HepG2 (cell line): ENCODE measurements around the gene SDK2. TPM values are rescaled to one million over a fixed set of nuclear protein-coding genes. Genes with fewer than 3 reads are reported as not detected.

Source experiments
- ATAC-seq: fragments of 200-7000 bp; cut with Tn5 transposase; 3 replicates; pipeline ENCODE4 v1.9.1; 2020; ENCODE audit warnings: mild to moderate bottlenecking, moderate library complexity
- BruUV-seq: library from RNA; stranded (reverse); fragments of 400-500 nt; replicated peaks from 2 replicates; lab custom pipeline; 2021; lab: Mats Ljungman, UMichigan
- CTCF ChIA-PET: fragments of 300-600 bp; formaldehyde crosslinking; extraction: SDS; loops from one replicate; lab custom pipeline; 2021; ENCODE audit warnings: low total read pairs, inconsistent platforms, low intra/inter-chr PET ratio; lab: Yijun Ruan, JAX
- POLR2A ChIA-PET: fragments of 350-600 bp; sonication (Branson Sonifier 250); formaldehyde crosslinking; loops from one replicate; lab custom pipeline; 2020; ENCODE audit warnings: antibody characterized with exemption, inconsistent platforms; lab: Yijun Ruan, JAX
- DNase-seq: peaks from one replicate; pipeline ENCODE4 v3.0.0-alpha.2; 2015; ENCODE audit warnings: low spot score
- FAIRE-seq: peaks from 3 replicates; lab custom pipeline; 2011; peaks lifted over from hg19 to GRCh38; lab: Jason Lieb, UNC
- H2AFZ ChIP-seq: one replicate; pipeline ENCODE4 v1.6.1; 2011; ENCODE audit warnings: low read length, inconsistent platforms
- H3K27ac ChIP-seq: fragments of 300-600 bp; 3 replicates; pipeline ENCODE4 v1.8.0; 2011; ENCODE audit warnings: mixed run types, mild to moderate bottlenecking, mixed read lengths, low read length, inconsistent platforms; ENCODE audit not compliant: insufficient read depth; ENCODE audit errors: extremely low read length
- H3K27me3 ChIP-seq, 2 experiments: fragments of 200-600 bp in 1 of 2; 2 replicates in 1 of 2; 3 replicates in 1 of 2; pipeline versions ENCODE4 v1.6.0 to v1.8.0; 2011; ENCODE audit warnings: low read length in 2 of 2, mild to moderate bottlenecking in 2 of 2, moderate library complexity in 2 of 2, inconsistent platforms in 1 of 2; ENCODE audit not compliant: insufficient read depth in 2 of 2, control insufficient read depth in 1 of 2
- H3K36me3 ChIP-seq, 2 experiments: fragments of 200-600 bp in 1 of 2; replicated peaks in 1 of 2; 2 replicates in 1 of 2; 3 replicates in 1 of 2; pipeline versions ENCODE4 v1.5.1 to v1.8.0; 2011; ENCODE audit warnings: low read length in 2 of 2, inconsistent platforms in 1 of 2; ENCODE audit not compliant: insufficient read depth in 2 of 2, control insufficient read depth in 1 of 2
- H3K4me1 ChIP-seq: 2 replicates; pipeline ENCODE4 v1.5.1; 2012; ENCODE audit warnings: low read length, inconsistent platforms; ENCODE audit not compliant: insufficient read depth
- H3K4me2 ChIP-seq: 2 replicates; pipeline ENCODE4 v1.6.0; 2011; ENCODE audit warnings: low read depth, low read length, inconsistent platforms
- H3K4me3 ChIP-seq, 3 experiments: fragments of 200-600 bp in 1 of 3; sonication (generic), shearing (Covaris generic) in 1 of 3; replicated peaks in 1 of 3; 2 replicates each; pipeline ENCODE4 v1.5.1; 2011 to 2016; ENCODE audit warnings: low read length in 3 of 3, inconsistent platforms in 2 of 3, low read depth in 2 of 3, mild to moderate bottlenecking in 2 of 3, control low read depth in 1 of 3, mixed read lengths in 1 of 3; ENCODE audit not compliant: insufficient read depth in 1 of 3
- H3K79me2 ChIP-seq: one replicate; pipeline ENCODE4 v1.6.1; 2011; ENCODE audit warnings: low read length, inconsistent platforms; ENCODE audit not compliant: insufficient read depth
- H3K9ac ChIP-seq: 2 replicates; pipeline ENCODE4 v1.6.0; 2011; ENCODE audit warnings: mild to moderate bottlenecking, low read depth, low read length, inconsistent platforms; ENCODE audit not compliant: insufficient read depth
- H3K9me3 ChIP-seq: 2 replicates; pipeline ENCODE4 v1.5.1; 2012; ENCODE audit warnings: mild to moderate bottlenecking, low read length
- H4K20me1 ChIP-seq: 2 replicates; pipeline ENCODE4 v1.6.0; 2011; ENCODE audit warnings: inconsistent platforms, mild to moderate bottlenecking, low read length, moderate library complexity; ENCODE audit not compliant: insufficient read depth
- ADNP ChIP-seq: sonication (generic); formaldehyde crosslinking; IDR thresholded peaks from 2 replicates; pipeline ENCODE4 v1.4.0; 2020; ENCODE audit warnings: missing genetic modification reagents
- ASH2L ChIP-seq: fragments of 300-600, 200-600 bp; sonication (generic); IDR thresholded peaks from 2 replicates; pipeline ENCODE4 v1.7.0; 2017; ENCODE audit warnings: low read depth, mild to moderate bottlenecking, moderate library complexity, mixed read lengths, low read length; ENCODE audit not compliant: insufficient read length
- GABPB1 ChIP-seq: IDR thresholded peaks from 2 replicates; pipeline ENCODE4 v1.6.1; 2016; ENCODE audit warnings: mild to moderate bottlenecking, missing genetic modification reagents, moderate library complexity, missing compliant biosample characterization
- GATAD2A ChIP-seq: IDR thresholded peaks from 2 replicates; pipeline ENCODE4 v1.6.1; 2016
- GTF3A ChIP-seq: sonication (generic); formaldehyde crosslinking; conservative IDR thresholded peaks from 2 replicates; pipeline ENCODE4 v1.4.0; 2020; ENCODE audit warnings: mild to moderate bottlenecking, missing genetic modification reagents
- NCOA5 ChIP-seq: sonication (generic); formaldehyde crosslinking; IDR thresholded peaks from 2 replicates; pipeline ENCODE4 v1.4.0; 2020; ENCODE audit warnings: missing genetic modification reagents
- PPARG ChIP-seq: conservative IDR thresholded peaks from 2 replicates; pipeline ENCODE4 v1.6.1; 2016; ENCODE audit warnings: missing biosample characterization, missing genetic modification reagents
- PRPF4 ChIP-seq: fragments of 200-400 bp; formaldehyde crosslinking; IDR thresholded peaks from 2 replicates; pipeline ENCODE4 v1.6.1; 2016; ENCODE audit warnings: low read length, low read depth; ENCODE audit not compliant: poor library complexity, severe bottlenecking
- RELA ChIP-seq: sonication (generic); formaldehyde crosslinking; IDR thresholded peaks from 2 replicates; pipeline ENCODE4 v1.4.0; 2020; ENCODE audit warnings: missing genetic modification reagents
- SMYD3 ChIP-seq: sonication (generic); formaldehyde crosslinking; IDR thresholded peaks from 2 replicates; pipeline ENCODE4 v1.8.1; 2023; ENCODE audit warnings: mild to moderate bottlenecking, missing genetic modification reagents
- SP1 ChIP-seq, 2 experiments: fragments of 450-650 bp in 1 of 2; sonication (generic) in 1 of 2; formaldehyde crosslinking in 1 of 2; IDR thresholded peaks; 2 replicates each; pipeline versions ENCODE4 v1.4.0 to v1.6.1; 2016 to 2020; ENCODE audit warnings: missing genetic modification reagents in 1 of 2
- ZBTB8A ChIP-seq: sonication (generic); formaldehyde crosslinking; IDR thresholded peaks from 2 replicates; pipeline ENCODE4 v1.4.0; 2020; ENCODE audit warnings: mild to moderate bottlenecking, low read depth, missing genetic modification reagents, borderline replicate concordance
- ZNF121 ChIP-seq: sonication (generic); formaldehyde crosslinking; IDR thresholded peaks from 2 replicates; pipeline ENCODE4 v1.5.0; 2020; ENCODE audit warnings: mild to moderate bottlenecking, missing genetic modification reagents
- ZNF235 ChIP-seq: sonication (generic); formaldehyde crosslinking; IDR thresholded peaks from 2 replicates; pipeline ENCODE4 v1.8.1; 2023; ENCODE audit warnings: mild to moderate bottlenecking, missing genetic modification reagents, borderline replicate concordance
- ZNF3 ChIP-seq: IDR thresholded peaks from 2 replicates; pipeline ENCODE4 v1.7.0; 2017; ENCODE audit warnings: inconsistent platforms
- ZNF773 ChIP-seq: sonication (generic); formaldehyde crosslinking; IDR thresholded peaks from 2 replicates; pipeline ENCODE4 v1.4.0; 2020; ENCODE audit warnings: missing genetic modification reagents, borderline replicate concordance
- ZNF780A ChIP-seq: sonication (generic); formaldehyde crosslinking; IDR thresholded peaks from 2 replicates; pipeline ENCODE4 v1.8.0; 2022; ENCODE audit warnings: mild to moderate bottlenecking, missing genetic modification reagents, moderate library complexity
- WGBS: methylation state at CpG from one replicate; pipeline ENCODE4 v1.1.6; 2017; ENCODE audit warnings: low lambda C conversion rate; 5-methylcytosine and 5-hydroxymethylcytosine counted together
- in situ Hi-C: cut with HindIII; loops from 2 replicates; pipeline ENCODE4 v1.10.0; 2017; ENCODE audit warnings: low pct_unique_long_range_greater_than_20kb; ENCODE audit not compliant: extremely low pct_ligation_motif_present
- intact Hi-C: fragments of 100-400 bp; cut with micrococcal nuclease; formaldehyde crosslinking; loops from one replicate; pipeline ENCODE4 v1.10.0; 2022; ENCODE audit not compliant: unreplicated experiment
- polyA plus RNA-seq, 8 experiments: library from polyadenylated mRNA; depleted of rRNA in 3 of 8; stranded (reverse) in 7 of 8; unstranded in 1 of 8; fragments of >200 nt; fragmentation: Illumina TruSeq in 4 of 8; extraction: Trizol in 4 of 8; gene quantifications; 2 replicates each; pipeline versions ENCODE4 v1.2.1 to v1.2.3, GENCODE V29; 2011 to 2016; ENCODE audit warnings: low read depth in 4 of 8, missing spikeins in 1 of 8, mixed read lengths in 1 of 8; ENCODE audit not compliant: insufficient read depth in 1 of 8
- total RNA-seq, 5 experiments: library from RNA; depleted of rRNA; stranded (reverse); fragments of >200 nt; fragmentation: Illumina TruSeq; extraction: Trizol; gene quantifications; 2 replicates each; pipeline ENCODE4 v1.2.3, GENCODE V29; 2016; ENCODE audit warnings: low read depth in 1 of 5
- TF ChIP-seq, protein P1 (sequence below): sonication (generic); formaldehyde crosslinking; IDR thresholded peaks from 2 replicates; pipeline ENCODE4 v1.4.0; 2020; ENCODE audit warnings: missing genetic modification reagents

Gene SDK2
- total and polyA plus RNA-seq, 2 of the 13 experiments (the other 11 are each of a cell fraction or from before 2014, with no cell fraction given) = not detected

DNA sequence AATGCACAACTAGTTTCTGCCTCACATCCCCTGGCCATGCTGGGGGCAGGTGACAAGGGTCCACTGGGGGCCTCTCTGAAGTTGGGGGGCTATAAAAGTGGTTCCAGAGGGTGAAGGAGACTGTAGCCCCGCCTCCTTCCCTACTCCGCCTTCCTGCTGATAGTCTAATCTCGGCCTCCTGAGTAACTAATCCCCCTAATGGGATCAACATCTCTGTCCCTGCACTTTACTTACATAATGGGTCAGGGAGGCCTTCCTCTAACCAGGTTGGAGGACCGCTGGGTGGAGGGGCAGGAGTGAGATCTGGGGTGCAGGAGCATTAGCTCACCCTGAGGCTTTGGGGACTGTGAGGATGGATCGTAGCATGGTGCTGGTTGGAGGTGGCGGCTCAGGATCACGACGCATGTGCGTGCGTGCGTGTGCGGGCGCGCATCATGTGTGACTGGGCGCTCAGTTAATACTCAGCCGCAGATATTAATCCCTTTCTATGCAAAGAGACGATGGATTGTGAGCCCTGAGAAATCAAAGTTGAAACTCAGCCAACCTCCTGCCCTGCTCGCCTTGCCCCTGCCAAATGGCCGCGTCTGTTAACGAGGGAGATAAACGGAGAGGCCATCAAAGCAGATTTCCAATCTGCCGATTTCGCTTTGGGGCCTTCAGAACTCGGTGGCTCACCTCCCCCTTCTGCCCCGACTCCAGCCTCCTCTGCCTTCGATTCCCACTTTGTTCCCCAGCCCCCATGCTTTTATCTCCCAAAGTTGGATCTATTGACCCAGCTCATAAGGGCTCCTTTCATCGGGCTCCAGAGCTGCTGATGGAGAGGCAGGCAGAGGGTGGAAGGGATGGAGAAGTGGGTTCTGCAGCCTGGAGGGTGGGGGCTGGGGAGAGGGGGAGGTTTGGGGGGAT is 107.3 kb downstream of the SDK2 start:
- Histone ChIP-seq H3K4me3 (no peak overlapping the region), H2AFZ (no peak overlapping the region), H3K4me2 (no peak overlapping the region), H3K9ac (no peak overlapping the region), H3K27me3 (peaks cover 12 to 65% of the 10 kb centered on the region in 2 experiments; a peak in 4 of 5 replicates), H3K27ac (no peak overlapping the region), H3K4me1 (no peaks in the 10 kb centered on the region), H3K79me2 (no peaks in the 10 kb centered on the region), H4K20me1 (no peaks in the 10 kb centered on the region), H3K36me3 (no peaks in the 10 kb centered on the region), H3K9me3 (no peaks in the 10 kb centered on the region)
- intact Hi-C loops = no loop called here
- ChIA-PET POLR2A (no interaction called here), CTCF (no interaction called here)
- no TSS peak for BruUV-seq
- DNase-seq (no peak), FAIRE-seq (no peak), ATAC-seq (no peak)
- in situ Hi-C loops = no loop called here
- 58% methylated on average over 28 of the region's 28 CpGs for WGBS
- TF ChIP-seq GTF3A (CRISPR knock-in tag) = no peak
- TF ChIP-seq PRPF4 = no peak
- no peak for TF ChIP-seq RELA (CRISPR knock-in tag)
- no peak for TF ChIP-seq PPARG (CRISPR knock-in tag)
- TF ChIP-seq, protein P1, sequence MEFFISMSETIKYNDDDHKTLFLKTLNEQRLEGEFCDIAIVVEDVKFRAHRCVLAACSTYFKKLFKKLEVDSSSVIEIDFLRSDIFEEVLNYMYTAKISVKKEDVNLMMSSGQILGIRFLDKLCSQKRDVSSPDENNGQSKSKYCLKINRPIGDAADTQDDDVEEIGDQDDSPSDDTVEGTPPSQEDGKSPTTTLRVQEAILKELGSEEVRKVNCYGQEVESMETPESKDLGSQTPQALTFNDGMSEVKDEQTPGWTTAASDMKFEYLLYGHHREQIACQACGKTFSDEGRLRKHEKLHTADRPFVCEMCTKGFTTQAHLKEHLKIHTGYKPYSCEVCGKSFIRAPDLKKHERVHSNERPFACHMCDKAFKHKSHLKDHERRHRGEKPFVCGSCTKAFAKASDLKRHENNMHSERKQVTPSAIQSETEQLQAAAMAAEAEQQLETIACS (CRISPR knock-in tag) = no peak

DNA sequence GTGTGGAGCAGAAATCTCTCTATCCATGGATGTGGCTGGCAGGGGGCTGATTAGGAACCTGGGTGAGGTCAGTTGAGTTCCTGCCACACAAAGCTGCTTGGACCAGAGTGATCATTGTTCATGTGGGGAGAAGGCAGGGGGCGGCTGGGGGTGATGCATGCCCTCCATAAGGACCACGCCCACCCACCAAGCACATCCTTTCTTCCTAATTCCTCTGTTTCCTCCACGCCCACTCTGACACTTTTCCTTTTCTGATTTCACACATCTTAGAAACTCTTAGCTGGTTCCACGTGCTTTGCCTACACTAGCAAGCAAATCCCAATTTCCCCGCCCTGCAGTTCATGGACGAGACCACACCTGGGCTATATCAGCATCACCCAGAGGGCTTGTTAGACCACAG is 108.5 kb downstream of the SDK2 start:
- intact Hi-C loops = no loop called here
- Histone ChIP-seq H2AFZ (no peak overlapping the region), H3K27ac (no peak overlapping the region), H3K4me1 (no peaks in the 10 kb centered on the region), H3K27me3 (peaks cover 10 to 64% of the 10 kb centered on the region in 2 experiments; a peak in 4 of 5 replicates), H3K36me3 (no peaks in the 10 kb centered on the region), H3K79me2 (no peaks in the 10 kb centered on the region), H3K9me3 (no peaks in the 10 kb centered on the region), H3K4me2 (no peak overlapping the region), H3K4me3 (no peak overlapping the region), H3K9ac (no peak overlapping the region), H4K20me1 (no peaks in the 10 kb centered on the region)
- no peak for DNase-seq
- BruUV-seq = no TSS peak
- WGBS = 32% methylated on average over 6 of the region's 6 CpGs
- no peak for FAIRE-seq
- ATAC-seq = no peak
- POLR2A ChIA-PET = no interaction called here
- CTCF ChIA-PET = no interaction called here
- in situ Hi-C loops = no loop called here
- TF ChIP-seq ASH2L (no peak), NCOA5 (CRISPR knock-in tag) (no peak), ADNP (CRISPR knock-in tag) (no peak), ZNF235 (CRISPR knock-in tag) (no peak), ZNF780A (CRISPR knock-in tag) (no peak), SP1 (IDR thresholded peaks at IDR 0.05) (no peak), SP1 (CRISPR knock-in tag; IDR thresholded peaks at IDR 0.05) (no peak), ZNF3 (CRISPR knock-in tag) (no peak), ZNF773 (CRISPR knock-in tag) (no peak), ZBTB8A (CRISPR knock-in tag) (no peak), SMYD3 (CRISPR knock-in tag) (no peak), GABPB1 (CRISPR knock-in tag) (no peak), GATAD2A (CRISPR knock-in tag) (no peak), ZNF121 (CRISPR knock-in tag) (no peak)
